A172 (cell line): ENCODE data around the gene THTPA. TPM values are rescaled to one million over a fixed set of nuclear protein-coding genes. Genes with fewer than 3 reads are reported as not detected.
"Not testable (repeated sequence)": the region's sequence is repeated elsewhere in the genome, so short reads cannot be mapped to it uniquely, and the experiment has no call there.

ENCODE experiments used
- DNase-seq: peaks from one replicate; pipeline ENCODE4 v3.0.0-alpha.2; 2015; ENCODE audit warnings: low spot score
- total RNA-seq: library from RNA; depleted of rRNA; stranded (reverse); fragments of >200 nt; shearing (Covaris generic); gene quantifications from 2 replicates; pipeline ENCODE4 v1.2.3, GENCODE V29; 2014

THTPA gene
- total RNA-seq, 1 experiment from 2014 or later: 5.2 TPM

DNA sequence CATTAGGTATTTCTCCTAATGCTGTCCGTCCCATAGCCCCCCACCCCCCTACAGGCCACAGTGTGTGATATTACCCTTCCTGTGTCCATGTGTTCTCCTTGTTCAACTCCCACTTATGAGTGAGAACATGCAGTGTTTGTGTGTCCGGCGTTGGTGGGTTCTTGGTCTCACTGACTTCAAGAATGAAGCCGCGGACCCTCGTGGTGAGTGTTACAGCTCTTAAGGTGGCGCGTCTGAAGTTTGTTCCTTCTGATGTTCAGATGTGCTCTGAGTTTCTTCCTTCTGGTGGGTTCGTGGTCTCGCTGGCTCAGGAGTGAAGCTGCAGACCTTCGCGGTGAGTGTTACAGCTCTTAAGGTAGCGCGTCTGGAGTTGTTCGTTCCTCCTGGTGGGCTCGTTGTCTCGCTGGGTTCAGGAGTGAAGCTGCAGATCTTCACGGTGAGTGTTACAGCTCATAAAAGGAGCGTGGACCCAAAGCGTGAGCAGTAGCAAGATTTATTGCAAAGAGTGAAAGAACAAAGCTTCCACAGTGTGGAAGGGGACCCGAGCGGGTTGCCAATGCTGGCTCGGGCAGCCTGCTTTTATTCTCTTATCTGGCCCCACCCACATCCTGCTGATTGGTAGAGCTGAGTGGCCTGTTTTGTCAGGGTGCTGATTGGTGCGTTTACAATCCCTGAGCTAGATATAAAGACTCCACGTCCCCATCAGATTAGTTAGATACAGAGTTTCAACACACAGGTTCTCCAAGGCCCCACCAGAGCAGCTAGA lies 27.9 kb downstream of the THTPA start:
- not testable (repeated sequence) for DNase-seq

GRCh38 chr14:23584527-23585203 lies 28.6 kb downstream of the THTPA start:
- DNase-seq: not testable (repeated sequence)

- peak; percentile 78 for DNase-seq
Measured at GRCh38 chr14:23588884-23589598, 33.0 kb downstream of the THTPA start.

GRCh38 chr14:23589606-23590005 lies 33.5 kb downstream of the THTPA start:
- DNase-seq: no peak

DNA sequence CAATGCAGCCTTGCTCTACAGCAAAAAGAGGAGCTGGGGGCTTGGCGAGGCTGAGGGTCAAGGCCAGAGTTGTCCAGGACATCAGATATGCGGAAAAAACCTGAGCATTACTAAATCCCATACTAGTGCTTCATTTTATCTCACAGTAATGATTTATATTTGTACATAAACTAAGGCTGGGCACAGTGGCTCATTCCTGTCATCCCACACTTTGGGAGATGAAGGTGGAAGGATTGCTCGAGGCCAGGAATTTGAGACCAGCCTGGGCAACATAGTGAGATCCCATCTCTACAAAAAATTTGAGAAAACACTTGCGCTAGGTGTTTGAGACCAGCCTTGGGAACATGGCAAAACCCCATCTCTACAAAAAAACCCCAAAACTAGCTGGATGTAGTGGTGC lies 34.1 kb downstream of the THTPA start:
- DNase-seq: no peak

DNA sequence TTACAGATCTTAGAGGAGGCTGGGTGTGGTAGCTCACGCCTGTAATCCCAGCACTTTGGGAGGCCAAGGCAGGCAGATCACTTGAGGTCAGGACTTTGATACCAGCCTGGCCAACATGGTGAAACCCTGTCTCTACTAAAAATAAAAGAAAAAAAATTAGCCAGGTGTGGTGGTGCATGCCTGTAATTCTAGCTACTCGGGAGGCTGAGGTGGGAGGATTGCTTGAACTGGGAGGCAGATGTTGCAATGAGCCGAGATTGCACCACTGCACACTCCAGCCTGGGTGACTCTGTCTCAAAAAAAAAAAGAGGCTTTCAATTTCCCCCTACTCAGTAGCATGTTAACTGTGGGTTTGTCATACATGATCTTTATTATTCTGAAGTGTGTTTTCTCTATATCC lies 38.1 kb downstream of the THTPA start:
- DNase-seq: not testable (repeated sequence)

DNA sequence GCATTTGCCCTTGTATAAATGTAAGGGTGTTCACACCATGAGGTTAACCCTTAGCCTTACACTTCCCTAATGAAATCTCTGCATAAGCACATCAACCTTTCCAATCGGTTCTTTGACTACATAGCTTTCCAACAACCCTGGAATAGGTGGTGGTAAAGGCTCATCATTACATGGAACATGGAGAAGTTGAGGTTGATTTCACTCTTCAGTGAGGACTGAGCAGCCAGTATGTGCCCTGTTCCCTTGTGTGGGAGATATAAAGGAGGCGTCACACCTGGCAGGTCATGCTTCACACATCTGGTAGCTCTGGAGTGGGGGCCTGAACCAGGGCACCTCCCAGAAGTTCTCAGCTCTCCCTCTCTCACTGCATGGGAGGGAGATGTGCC lies 44.2 kb downstream of the THTPA start:
- no peak for DNase-seq

GRCh38 chr14:23600806-23601205 lies 44.7 kb downstream of the THTPA start:
- DNase-seq: no peak

- DNase-seq: no peak
Measured at GRCh38 chr14:23601424-23601823, 45.4 kb downstream of the THTPA start.

DNA sequence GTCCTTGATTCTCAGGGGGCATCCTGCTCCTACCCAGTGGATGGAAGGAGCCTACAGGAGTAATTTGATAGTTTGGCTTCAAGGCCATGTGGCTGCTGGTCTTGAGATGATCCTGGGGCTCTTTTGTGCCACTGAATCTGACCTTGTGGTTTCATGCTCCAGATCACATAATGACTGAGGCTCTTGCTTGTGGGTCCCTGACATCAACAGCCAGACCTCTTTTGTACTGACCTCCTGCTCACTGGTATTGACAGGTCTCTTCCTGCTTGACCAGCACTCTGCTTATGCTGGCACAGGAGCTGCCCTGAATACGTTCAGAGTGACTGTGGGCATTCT lies 45.7 kb downstream of the THTPA start:
- DNase-seq: no peak

- DNase-seq: peak; percentile 6
Measured at GRCh38 chr14:23602181-23603095, 46.4 kb downstream of the THTPA start.

DNA sequence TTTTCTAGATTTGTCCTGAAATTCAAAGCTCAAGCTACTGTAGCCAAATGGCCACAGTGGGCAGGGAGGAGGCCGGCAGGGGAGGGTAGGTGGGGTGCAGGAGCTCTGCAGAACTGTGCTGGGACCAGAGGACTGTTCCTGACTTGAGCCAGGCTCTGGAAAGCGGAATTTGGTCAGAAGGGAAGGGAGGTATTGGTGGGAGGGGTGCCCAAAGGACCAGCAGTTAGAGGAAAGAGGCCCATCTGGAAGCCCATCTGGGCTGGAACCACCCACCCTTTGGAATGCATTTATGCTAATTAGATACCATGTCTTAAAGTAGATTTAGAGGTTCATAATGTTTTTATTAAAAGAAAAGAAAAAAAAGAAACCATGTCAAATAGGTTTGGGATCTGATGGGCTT lies 47.0 kb downstream of the THTPA start:
- DNase-seq: no peak

- DNase-seq: no peak
Measured at GRCh38 chr14:23604148-23604547, 48.1 kb downstream of the THTPA start.

- DNase-seq: no peak
Measured at GRCh38 chr14:23604675-23605170, 48.7 kb downstream of the THTPA start.

DNA sequence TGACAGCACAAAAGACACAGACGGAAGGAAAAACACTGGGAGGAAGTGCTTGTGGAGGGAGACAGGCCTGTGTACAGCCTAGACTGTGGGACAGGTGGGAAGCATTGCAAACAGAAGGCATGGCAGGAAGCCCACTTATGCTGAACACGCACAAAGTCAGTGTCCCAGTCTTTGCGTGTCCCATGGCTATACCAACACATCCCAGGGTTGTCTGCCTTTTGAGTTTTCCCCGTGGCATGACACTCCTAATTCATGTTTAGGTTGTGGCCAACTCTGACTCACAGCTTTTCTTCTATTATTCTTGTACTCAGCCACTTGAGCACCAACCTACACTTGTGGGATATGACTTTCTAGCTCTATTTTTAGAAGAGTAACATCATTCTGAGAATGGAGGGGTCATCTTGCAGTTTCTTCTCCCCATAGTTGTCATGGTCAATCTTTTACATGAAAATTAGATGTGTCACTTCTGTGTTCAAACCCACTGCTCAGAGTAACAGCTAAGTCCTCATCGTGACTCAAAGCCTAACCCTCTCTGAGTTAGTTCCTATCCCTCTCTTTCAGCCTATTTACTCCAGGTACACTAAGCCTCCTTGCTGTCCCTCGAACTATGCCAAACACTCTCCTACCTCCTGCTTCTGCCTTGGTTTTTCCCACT lies 50.0 kb downstream of the THTPA start:
- DNase-seq: no peak

DNA sequence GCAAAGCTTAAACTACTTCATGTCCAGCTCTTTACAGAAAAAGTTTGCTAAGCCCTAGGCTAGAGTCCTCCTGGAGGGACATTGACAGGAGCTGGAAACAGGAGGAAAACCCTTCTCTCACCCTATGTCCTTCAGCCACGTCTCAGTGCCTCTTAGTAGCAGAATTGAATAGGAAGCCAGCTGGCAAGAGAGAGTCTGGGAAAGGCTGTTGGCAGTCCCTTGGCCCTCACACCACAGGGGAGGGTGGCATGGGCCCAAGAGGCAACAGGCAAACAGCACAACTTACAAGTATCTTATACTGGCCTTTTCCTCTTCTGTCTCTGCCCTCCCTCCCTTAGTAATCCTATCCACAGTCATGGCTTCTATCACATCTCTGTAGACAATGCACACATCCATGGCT lies 52.4 kb downstream of the THTPA start:
- DNase-seq: no peak

DNA sequence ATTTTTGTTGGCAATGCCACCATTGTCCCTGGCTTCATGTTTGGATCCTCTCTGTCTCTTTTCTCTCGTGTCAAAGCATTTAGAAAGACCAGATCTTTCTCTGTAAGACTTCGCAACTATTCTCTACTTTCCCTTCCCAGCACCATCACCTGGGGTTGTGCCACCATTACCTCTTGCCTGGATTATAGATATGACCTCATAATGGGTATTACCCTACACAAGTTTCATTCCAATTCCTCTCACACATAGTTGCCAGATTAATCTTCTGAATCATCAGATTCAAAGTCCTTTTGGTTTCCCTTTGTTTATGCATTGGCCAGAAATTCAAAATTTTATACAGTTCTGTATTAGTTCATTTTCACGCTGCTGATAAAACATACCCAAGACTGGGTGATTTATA lies 52.9 kb downstream of the THTPA start:
- no peak for DNase-seq

GRCh38 chr14:23609411-23610089 lies 53.5 kb downstream of the THTPA start:
- not testable (repeated sequence) for DNase-seq
